GM20000 (cell line): ENCODE measurements around the gene RYR1.

ENCODE experiments used
- DNase-seq: peaks from one replicate; pipeline ENCODE4 v3.0.0; 2012; ENCODE audit warnings: low spot score
- CTCF ChIP-seq: IDR thresholded peaks from 2 replicates; pipeline ENCODE4 v1.5.1; 2012; ENCODE audit warnings: mild to moderate bottlenecking, control low read depth; ENCODE audit errors: extremely low read depth, missing control alignments

The RYR1 gene

GRCh38 chr19:38387550-38388348 is 45.7 kb upstream of the RYR1 start, which contains the start of gene GGN:
Gene GGN (minus strand): TSS chr19:38388034. CDS start chr19:38387261, 773 bp downstream.
- no peak for TF ChIP-seq CTCF
- DNase-seq, result peak; percentile 92

- no peak for DNase-seq
- no peak for TF ChIP-seq CTCF
Measured at GRCh38 chr19:38388349-38389100, 45.0 kb upstream of the RYR1 start, which contains the start of gene SPRED3. Gene SPRED3 (plus strand): TSS chr19:38388697. CDS start chr19:38390303, 1,606 bp downstream.

- no peak for TF ChIP-seq CTCF
- DNase-seq, result no peak
Measured at GRCh38 chr19:38389101-38389925, 44.2 kb upstream of the RYR1 start.

GRCh38 chr19:38389957-38390924 is 43.2 kb upstream of the RYR1 start:
- no peak for TF ChIP-seq CTCF
- no peak for DNase-seq

GRCh38 chr19:38391911-38392464 is 41.5 kb upstream of the RYR1 start:
- no peak for TF ChIP-seq CTCF
- no peak for DNase-seq

GRCh38 chr19:38392707-38393308 is 40.7 kb upstream of the RYR1 start:
- no peak for TF ChIP-seq CTCF
- DNase-seq, result no peak
